Sigmoid colon (tissue), 7 donors: ENCODE results near the gene C11orf68. TPM values are rescaled to one million over a fixed set of nuclear protein-coding genes. Genes with fewer than 3 reads are reported as not detected.

Experiments
- DNase-seq: peaks from one replicate; pipeline ENCODE4 v3.0.0-alpha.2; 2019
- H3K27ac ChIP-seq, 4 donors: fragments of 200-600 bp; sonication (generic); one replicate each; pipeline ENCODE4 v1.5.1; 2016 to 2019; ENCODE audit warnings: mild to moderate bottlenecking in 1 of 4
- H3K27me3 ChIP-seq, 3 donors: fragments of 200-600 bp; sonication (generic); one replicate each; pipeline ENCODE4 v1.5.1; 2019; ENCODE audit warnings: mild to moderate bottlenecking in 1 of 3
- H3K36me3 ChIP-seq, 4 donors: fragments of 200-600 bp; sonication (generic); one replicate each; pipeline ENCODE4 v1.5.1; 2016 to 2019
- H3K4me1 ChIP-seq, 4 donors: fragments of 200-600 bp; sonication (generic); one replicate each; pipeline ENCODE4 v1.5.1; 2017 to 2019
- H3K4me3 ChIP-seq, 4 donors: fragments of 200-600 bp; sonication (generic); one replicate each; pipeline ENCODE4 v1.5.1; 2017 to 2019; ENCODE audit warnings: mild to moderate bottlenecking in 2 of 4, moderate library complexity in 1 of 4
- H3K9me3 ChIP-seq, 4 donors: fragments of 200-600 bp in 3 of 4; sonication (generic) in 3 of 4; one replicate each; pipeline versions ENCODE4 v1.5.1 to v1.6.1; 2013 to 2019
- EP300 ChIP-seq, 4 donors: sonication (generic); formaldehyde crosslinking; IDR thresholded peaks; one replicate each; pipeline ENCODE4 v1.6.1; 2017; ENCODE audit warnings: antibody characterized with exemption in 4 of 4
- POLR2A ChIP-seq, 2 donors: fragments of 450-650 bp; IDR thresholded peaks; one replicate each; pipeline ENCODE4 v1.6.1; 2016; ENCODE audit warnings: antibody characterized with exemption in 2 of 2, mild to moderate bottlenecking in 2 of 2, moderate library complexity in 2 of 2
- POLR2AphosphoS5 ChIP-seq, 4 donors: sonication (generic); formaldehyde crosslinking; IDR thresholded peaks; one replicate each; pipeline ENCODE4 v1.6.1; 2017; ENCODE audit warnings: antibody characterized with exemption in 4 of 4
- WGBS, 2 donors: extraction: QIAGEN DNeasy Blood & Tissue Kit; methylation state at CpG; one replicate each; pipeline ENCODE4 v1.1.7; 2013; 5-methylcytosine and 5-hydroxymethylcytosine counted together
- intact Hi-C: fragments of 100-400 bp; cut with DNase I; formaldehyde crosslinking; loops from one replicate; pipeline ENCODE4 v1.15.1; 2023
- polyA plus RNA-seq, 3 donors: library from polyadenylated mRNA; stranded (reverse); fragments of 200-250 nt; gene quantifications; one replicate each; pipeline ENCODE4 v1.2.3, GENCODE V29; 2013
- total RNA-seq, 4 donors: library from RNA; depleted of rRNA; stranded (reverse); fragments of >200 nt; gene quantifications; one replicate each; pipeline ENCODE4 v1.1.0, GENCODE V29; 2016
- TF ChIP-seq, protein P1 (sequence below), 4 experiments: fragments of 450-650 bp in 3 of 4; fragments of 200-600 bp in 1 of 4; IDR thresholded peaks; one replicate each; pipeline ENCODE4 v1.5.1; 2016 to 2019; ENCODE audit warnings: antibody characterized with exemption in 4 of 4, mild to moderate bottlenecking in 3 of 4, moderate library complexity in 2 of 4
- donor health status: healthy with polysubstance abuse.
- donor health status: Bipolar disorder and iron deficiency.
- donor health status: healthy.

Gene C11orf68
- total and polyA plus RNA-seq, 7 donors: 22.1 to 36.3 (median 24.0) TPM

DNA sequence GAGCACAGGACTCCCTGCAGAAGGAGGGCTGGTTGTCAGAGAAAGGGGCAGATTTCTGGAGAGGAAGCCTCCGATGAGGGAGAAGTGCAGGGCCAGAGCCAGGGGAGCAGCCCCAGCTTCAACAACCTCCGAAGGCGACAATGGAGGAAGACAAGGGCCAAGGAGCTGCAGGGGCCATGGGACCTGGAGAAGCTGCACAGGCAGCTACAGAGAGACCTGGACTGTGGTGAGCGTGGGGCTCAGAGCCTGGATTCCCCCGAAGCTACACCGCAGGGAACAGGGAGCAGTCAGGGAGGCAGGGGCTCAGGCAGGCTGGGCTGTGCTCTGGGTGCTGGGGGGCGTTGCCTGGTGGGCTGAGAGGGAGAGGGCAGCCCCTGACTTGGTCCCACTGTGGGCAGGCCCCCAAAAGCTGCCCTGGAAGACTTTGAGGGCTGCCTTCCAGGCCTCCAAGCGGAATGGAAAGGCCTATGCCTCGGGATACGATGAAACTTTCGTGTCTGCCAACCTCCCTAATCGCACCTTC, 28.8 kb upstream of the C11orf68 start:
- intact Hi-C loops: no loop called here
- no peak for DNase-seq
- no peak overlapping the region for H3K27ac ChIP-seq
- H3K4me3 ChIP-seq: no peak overlapping the region
- H3K27me3 ChIP-seq: no peaks in the 10 kb centered on the region
- H3K9me3 ChIP-seq: no peaks in the 10 kb centered on the region
- H3K36me3 ChIP-seq: no peaks in the 10 kb centered on the region
- WGBS, 2 donors: 85 to 87% methylated on average over 12 of the region's 12 CpGs
- TF ChIP-seq POLR2AphosphoS5 (IDR thresholded peaks at IDR 0.05): no peak
- TF ChIP-seq, protein P1, sequence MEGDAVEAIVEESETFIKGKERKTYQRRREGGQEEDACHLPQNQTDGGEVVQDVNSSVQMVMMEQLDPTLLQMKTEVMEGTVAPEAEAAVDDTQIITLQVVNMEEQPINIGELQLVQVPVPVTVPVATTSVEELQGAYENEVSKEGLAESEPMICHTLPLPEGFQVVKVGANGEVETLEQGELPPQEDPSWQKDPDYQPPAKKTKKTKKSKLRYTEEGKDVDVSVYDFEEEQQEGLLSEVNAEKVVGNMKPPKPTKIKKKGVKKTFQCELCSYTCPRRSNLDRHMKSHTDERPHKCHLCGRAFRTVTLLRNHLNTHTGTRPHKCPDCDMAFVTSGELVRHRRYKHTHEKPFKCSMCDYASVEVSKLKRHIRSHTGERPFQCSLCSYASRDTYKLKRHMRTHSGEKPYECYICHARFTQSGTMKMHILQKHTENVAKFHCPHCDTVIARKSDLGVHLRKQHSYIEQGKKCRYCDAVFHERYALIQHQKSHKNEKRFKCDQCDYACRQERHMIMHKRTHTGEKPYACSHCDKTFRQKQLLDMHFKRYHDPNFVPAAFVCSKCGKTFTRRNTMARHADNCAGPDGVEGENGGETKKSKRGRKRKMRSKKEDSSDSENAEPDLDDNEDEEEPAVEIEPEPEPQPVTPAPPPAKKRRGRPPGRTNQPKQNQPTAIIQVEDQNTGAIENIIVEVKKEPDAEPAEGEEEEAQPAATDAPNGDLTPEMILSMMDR (IDR thresholded peaks at IDR 0.05): no peak
- no peak for TF ChIP-seq EP300 (IDR thresholded peaks at IDR 0.05)
- no peak for TF ChIP-seq POLR2A (IDR thresholded peaks at IDR 0.05)
- H3K4me1 ChIP-seq: no peaks in the 10 kb centered on the region

DNA sequence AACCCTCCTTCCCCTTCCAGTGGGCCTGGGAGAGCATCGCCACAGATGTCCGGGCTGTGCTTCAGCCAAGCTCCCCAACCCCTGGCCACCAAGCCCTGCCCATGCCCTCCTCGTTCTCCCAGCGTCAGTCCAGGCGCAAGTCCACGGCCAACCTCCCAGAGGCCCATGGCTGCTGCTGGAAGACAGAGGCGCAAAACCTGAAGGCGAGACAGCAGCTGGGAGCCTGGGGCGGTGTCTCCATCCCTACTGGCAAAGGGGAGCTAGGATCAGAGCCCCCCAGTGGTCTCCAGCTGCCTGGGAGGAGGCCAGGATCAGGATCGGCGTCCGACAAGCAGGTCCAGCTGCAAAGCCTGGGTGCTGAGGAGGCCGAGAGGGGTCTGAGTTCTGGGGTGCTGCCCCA, 28.3 kb upstream of the C11orf68 start:
- WGBS, 2 donors: 73 to 79% methylated on average over 13 of the region's 13 CpGs
- TF ChIP-seq POLR2A (IDR thresholded peaks at IDR 0.05) (no peak), POLR2AphosphoS5 (IDR thresholded peaks at IDR 0.05) (no peak), EP300 (IDR thresholded peaks at IDR 0.05) (no peak)
- TF ChIP-seq, protein P1 (IDR thresholded peaks at IDR 0.05): no peak
- Histone ChIP-seq H3K4me1 (no peaks in the 10 kb centered on the region), H3K9me3 (no peaks in the 10 kb centered on the region), H3K36me3 (no peaks in the 10 kb centered on the region), H3K27me3 (no peaks in the 10 kb centered on the region), H3K27ac (no peak overlapping the region), H3K4me3 (no peak overlapping the region)
- no peak for DNase-seq
- intact Hi-C loops: no loop called here

DNA sequence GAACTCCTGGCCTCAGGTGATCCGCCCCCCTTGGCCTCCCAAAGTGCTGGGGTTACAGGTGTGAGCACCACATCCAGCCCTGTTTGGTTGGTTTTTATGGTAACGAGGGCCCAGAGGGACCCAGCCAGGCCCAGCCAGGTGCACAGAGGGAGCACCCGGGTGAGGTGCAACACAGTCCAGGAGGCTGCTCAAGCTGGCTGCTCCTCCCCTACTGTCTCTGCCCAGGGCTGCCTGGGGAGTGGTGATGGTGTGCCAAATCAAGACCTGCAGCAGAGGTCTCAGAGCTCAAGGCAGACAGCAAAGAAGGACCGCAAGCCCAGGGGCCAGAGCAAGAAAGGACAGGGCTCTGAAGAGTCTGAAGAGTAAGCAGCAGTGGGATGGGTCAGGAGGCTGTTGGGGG, 27.8 kb upstream of the C11orf68 start:
- WGBS, 2 donors: 75 to 87% methylated on average over 4 of the region's 4 CpGs
- no peak for DNase-seq
- Histone ChIP-seq H3K27me3 (no peaks in the 10 kb centered on the region), H3K9me3 (no peaks in the 10 kb centered on the region), H3K27ac (no peak overlapping the region), H3K4me1 (no peaks in the 10 kb centered on the region), H3K36me3 (no peaks in the 10 kb centered on the region), H3K4me3 (no peak overlapping the region)
- intact Hi-C loops: no loop called here
- TF ChIP-seq POLR2AphosphoS5 (IDR thresholded peaks at IDR 0.05): no peak
- TF ChIP-seq, protein P1 (IDR thresholded peaks at IDR 0.05): no peak
- TF ChIP-seq EP300 (IDR thresholded peaks at IDR 0.05): no peak
- no peak for TF ChIP-seq POLR2A (IDR thresholded peaks at IDR 0.05)

DNA sequence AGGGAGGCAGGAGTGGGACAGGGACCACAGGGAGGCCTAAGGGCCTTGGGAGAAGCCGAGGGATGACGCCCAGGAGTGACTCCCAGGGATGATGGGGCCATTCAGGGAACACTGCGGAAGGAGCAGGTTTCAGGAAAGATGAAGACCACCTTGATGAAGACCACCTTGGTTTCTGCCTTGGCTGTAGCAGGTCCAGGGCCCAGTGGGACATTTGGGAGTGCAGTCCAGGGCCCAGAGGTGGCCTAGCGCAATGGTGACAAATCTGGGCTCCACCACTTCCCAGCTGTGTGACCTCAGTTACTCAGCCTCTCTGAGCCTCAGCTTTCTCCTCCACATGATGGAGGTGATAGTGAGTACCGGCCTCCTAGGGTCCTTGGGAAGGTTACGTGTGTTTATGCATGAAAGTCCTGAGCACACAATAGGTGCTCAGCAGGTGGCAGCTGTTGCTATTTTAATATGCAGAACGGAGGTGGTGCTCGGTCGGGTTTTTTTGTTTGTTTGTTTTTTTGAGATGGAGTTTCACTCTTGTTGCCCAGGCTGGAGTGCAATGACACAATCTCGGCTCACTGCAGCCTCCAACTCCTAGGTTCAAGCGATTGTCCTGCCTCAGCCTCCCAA, 27.2 kb upstream of the C11orf68 start:
- TF ChIP-seq POLR2AphosphoS5 (IDR thresholded peaks at IDR 0.05): no peak
- TF ChIP-seq POLR2A (IDR thresholded peaks at IDR 0.05): no peak
- TF ChIP-seq EP300 (IDR thresholded peaks at IDR 0.05): no peak
- TF ChIP-seq, protein P1 (IDR thresholded peaks at IDR 0.05): no peak
- 86 to 89% methylated on average over 11 of the region's 11 CpGs for WGBS, 2 donors
- Histone ChIP-seq H3K27ac (no peak overlapping the region), H3K9me3 (no peaks in the 10 kb centered on the region), H3K27me3 (no peaks in the 10 kb centered on the region), H3K36me3 (no peaks in the 10 kb centered on the region), H3K4me1 (no peaks in the 10 kb centered on the region), H3K4me3 (no peak overlapping the region)
- intact Hi-C loops: no loop called here
- DNase-seq: no peak
